COLO668 (cell line): ENCODE measurements around the gene KLF5.
"Not testable (repeated sequence)": the region's sequence is repeated elsewhere in the genome, so short reads cannot be mapped to it uniquely, and the experiment has no call there.

Experiments used
- DNase-seq: peaks from one replicate; lab custom pipeline; 2025; ENCODE audit not compliant: unreplicated experiment; lab: John Stamatoyannopoulos, UW

KLF5 gene

DNA sequence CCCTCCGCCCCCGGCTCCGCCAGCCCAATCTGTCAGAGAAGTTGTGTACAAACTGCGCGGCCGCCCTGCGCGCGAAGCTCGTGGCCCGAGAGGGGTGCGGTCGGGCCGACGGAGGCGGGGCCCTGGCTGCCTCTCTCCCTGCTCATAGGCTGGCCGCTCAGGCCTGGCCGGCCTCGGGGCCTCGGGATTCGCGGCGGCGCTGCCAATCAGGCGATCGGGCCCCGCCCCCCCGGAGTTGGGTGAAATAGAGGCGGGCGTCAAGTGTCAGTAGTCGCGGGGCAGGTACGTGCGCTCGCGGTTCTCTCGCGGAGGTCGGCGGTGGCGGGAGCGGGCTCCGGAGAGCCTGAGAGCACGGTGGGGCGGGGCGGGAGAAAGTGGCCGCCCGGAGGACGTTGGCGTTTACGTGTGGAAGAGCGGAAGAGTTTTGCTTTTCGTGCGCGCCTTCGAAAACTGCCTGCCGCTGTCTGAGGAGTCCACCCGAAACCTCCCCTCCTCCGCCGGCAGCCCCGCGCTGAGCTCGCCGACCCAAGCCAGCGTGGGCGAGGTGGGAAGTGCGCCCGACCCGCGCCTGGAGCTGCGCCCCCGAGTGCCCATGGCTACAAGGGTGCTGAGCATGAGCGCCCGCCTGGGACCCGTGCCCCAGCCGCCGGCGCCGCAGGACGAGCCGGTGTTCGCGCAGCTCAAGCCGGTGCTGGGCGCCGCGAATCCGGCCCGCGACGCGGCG is at the start of gene KLF5:
KLF5 (plus strand) TSS at position 270 of the 724 bp plus-strand sequence; CDS start at position 593, 323 bp downstream.
- DNase-seq, result peak; percentile 100

DNA sequence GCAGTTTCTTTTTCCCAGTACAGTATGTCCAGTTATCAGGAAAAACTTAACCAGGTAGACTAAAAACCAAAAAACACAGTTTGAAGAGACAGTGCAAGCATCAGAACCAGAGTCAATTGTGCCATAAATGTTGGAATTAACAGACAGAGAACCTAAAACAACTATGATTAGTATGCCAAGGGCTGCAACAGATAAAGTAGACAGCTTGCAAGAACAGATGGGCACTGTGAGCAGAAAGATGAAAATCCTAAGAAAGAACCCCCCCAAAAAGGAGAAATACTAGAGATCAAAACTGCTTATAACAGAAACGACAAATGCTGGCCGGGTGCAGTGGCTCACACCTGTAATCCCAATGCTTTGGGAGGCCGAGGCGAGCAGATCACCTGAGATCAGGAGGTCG is 47.1 kb upstream of the KLF5 start:
- no peak for DNase-seq

DNA sequence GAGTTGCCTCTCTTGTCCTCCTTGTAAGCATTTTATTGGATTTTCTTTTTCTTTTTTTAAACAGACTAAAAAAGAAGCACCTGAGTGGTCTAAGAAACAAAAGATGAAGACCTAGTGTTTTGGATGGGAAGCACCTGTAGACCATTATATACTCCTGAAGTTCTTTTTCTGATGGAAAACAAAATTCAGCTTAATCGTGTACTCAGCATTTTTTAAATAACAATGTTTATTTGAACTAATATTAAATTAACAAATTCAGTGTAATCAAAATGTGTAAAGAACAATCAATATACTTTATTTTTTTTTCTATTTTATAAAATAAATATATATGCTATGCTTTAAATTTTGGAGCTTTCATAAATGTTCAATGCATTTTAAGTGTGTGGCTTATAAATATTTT is 43.0 kb upstream of the KLF5 start:
- DNase-seq, result no peak

GRCh38 chr13:73018336-73018735 is 40.5 kb upstream of the KLF5 start:
- no peak for DNase-seq

DNA sequence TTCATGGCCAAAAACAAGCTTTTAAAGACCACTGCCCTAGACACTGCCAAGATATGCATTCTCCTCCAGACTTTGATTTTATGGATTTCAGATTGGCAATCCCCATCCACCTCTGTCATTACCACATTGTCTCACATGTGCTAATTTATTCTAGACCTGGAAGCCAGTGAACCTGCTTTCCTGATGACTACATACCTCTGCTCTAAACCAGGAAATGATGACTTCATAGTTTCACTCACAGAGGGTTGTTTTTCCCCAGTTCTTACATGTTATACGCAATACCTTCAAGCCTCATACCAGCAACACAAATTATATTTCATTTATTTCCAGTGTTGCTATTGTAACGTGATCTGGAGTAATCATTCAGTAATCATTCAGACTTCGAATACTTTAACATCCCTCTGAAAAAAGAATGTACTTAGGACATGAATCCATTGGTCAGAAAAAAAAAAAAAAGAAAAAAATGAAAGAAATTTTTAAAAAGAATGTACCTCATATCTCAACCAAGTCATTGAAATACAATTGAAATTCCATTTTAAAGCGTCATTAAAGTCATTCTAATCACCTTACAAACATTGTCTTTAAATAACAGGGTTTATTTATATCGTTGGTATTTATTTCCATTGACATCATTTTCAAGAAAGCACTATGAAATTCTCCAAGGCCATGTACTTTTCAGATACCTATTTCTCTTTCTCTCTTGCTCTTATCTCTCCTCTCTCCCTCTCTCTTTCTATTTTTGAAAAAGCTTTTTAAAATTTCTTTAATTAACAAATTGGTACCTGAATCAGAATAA is 33.4 kb upstream of the KLF5 start:
- no peak for DNase-seq

GRCh38 chr13:73034901-73035300 is 23.9 kb upstream of the KLF5 start:
- no peak for DNase-seq

DNA sequence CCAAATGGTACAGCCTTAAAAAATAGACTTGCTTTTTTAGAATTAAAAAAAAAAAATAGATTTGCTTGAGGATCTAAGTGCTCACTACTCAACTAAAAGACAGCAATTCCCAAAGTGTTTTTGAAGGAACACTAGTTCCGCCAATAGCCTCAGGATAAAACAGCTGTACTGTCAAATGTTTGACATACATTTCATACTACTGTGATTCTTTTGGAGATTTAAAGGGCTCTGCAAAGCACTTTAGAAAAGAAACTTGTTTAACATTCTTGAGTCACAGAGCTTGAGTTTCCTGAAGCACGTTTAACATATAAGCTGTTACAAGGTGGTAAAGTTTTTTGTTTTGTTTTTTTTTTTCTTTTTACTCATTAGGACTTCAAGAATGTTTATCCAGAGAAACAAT is 23.1 kb upstream of the KLF5 start:
- no peak for DNase-seq

DNA sequence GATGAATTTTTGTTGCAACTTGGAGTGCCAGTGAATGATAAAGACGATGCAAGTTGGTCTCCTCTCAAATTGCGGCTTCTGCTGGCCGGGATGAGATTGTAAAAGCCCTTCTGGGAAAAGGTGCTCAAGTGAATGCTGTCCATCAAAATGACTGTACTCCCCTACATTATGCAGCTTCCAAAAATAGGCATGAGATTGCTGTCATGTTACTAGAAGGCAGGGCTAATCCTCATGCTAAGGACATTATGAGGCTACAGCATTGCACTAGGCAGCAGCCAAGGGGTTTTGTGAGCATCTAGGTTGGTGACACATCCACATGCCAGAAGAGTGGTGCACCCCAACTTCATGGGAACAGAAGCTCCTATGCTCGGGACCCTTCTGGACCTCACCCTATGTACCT is 22.2 kb upstream of the KLF5 start:
- no peak for DNase-seq

- no peak for DNase-seq
These were observed 20.7 kb upstream of the KLF5 start for GRCh38 chr13:73038064-73038463.

DNA sequence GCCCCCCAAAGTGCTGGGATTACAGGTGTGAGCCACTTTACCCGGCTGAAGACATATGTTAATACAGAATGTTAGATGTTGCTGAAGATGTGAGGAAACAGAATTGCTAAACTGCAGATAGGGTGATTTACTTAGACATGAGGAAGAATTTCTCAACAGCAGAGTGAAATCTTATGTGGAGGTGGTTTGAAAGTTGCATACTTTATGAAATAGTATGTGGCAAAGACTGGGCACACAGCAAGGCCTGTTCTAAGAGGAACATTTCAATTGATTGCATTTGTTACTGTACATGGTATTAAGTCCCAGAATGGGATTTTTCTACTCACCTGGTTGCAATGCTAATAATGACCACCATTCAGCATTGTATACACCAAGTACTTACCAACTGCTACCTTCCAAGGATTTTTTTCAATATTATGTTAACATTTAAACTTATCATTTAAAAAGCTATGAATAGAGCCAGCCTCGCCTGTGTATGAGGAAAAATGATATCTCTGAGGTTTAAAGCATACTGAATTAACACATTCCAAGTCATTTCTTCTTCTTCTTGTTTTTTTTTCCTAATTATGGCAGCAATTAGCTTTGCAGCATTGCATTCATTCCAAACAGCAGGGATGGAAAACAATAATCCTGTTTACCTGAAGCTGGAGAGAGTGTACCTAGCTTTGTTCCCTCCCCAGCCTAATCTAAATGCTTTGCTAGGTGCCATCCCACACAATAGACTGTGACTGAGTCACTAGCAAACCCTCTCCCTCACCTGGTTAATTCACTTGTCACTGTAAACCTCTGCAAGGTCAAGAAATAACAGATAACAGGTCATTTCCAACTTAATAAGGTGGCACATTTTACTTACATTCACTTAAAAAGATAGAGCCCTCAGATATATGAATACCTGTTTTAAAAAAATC is 19.4 kb upstream of the KLF5 start:
- no peak for DNase-seq

- DNase-seq, result no peak
These were observed 18.3 kb upstream of the KLF5 start for GRCh38 chr13:73040484-73040883.

DNA sequence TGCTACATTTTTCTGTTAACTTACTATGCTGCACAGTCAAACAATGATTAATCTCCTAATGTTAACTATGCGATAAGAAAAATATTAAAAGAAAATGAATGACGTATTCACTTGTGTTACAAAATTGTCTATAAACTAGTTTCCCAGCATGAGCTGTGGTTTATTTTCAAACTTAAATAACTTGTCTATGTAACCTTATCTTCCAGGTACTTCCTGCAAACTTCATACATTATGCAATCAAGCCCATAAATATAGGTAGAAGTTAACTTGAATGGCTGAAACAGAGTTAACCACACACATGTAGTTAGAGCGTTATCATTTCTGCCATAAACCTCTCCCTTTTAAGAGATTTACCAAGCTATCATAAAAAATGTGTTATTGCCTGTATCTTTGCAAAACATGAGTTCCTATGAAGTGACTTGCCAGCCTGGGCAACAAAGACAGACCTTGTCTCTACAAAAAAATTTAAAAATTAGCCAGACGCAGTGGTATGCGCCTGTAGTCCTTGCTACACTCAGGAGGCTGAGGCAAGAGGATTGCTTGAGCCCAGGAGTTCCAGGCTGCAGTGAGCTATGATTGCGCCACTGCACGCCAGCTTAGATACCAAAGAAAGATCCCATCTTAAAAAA is 17.7 kb upstream of the KLF5 start:
- no peak for DNase-seq

DNA sequence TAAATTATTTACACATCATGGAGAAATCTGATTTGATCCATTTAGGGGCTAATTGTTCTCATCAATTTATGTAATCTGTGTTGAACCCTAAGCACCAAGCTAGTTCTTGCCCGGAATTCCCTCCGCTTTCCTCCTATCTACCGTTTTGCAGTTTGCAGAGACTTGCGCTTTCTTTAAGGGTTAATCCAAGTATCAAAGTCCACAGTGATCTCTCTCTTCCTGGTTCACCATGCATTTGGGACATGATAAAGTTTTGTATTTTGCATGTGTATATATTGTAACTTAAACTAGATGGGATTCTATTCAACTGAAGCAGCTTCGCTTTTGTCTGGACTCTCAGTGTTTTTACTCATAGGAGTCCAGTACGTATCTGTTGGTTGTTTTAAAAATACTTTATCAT is 13.8 kb upstream of the KLF5 start:
- no peak for DNase-seq

- DNase-seq, result not testable (repeated sequence)
These were observed 10.2 kb upstream of the KLF5 start for GRCh38 chr13:73048615-73049014.

DNA sequence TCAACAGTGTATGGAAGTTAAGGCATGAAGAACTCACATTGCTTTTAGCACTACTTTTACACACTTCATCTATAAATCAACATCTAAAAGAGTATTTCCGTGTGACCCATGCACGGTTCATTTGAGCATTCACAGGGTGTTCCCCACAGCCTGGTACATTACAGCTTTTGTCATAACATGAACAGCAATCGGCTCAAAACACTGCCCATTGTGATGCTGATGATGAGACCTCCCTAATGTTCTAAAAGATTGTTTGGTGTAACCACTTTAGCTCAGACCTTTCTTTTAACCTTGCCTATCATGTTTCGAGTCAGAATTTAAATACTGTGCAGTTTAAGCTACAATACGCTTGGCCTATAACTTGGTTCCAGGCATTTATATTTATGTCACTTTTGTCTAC is 4.1 kb upstream of the KLF5 start:
- no peak for DNase-seq

DNA sequence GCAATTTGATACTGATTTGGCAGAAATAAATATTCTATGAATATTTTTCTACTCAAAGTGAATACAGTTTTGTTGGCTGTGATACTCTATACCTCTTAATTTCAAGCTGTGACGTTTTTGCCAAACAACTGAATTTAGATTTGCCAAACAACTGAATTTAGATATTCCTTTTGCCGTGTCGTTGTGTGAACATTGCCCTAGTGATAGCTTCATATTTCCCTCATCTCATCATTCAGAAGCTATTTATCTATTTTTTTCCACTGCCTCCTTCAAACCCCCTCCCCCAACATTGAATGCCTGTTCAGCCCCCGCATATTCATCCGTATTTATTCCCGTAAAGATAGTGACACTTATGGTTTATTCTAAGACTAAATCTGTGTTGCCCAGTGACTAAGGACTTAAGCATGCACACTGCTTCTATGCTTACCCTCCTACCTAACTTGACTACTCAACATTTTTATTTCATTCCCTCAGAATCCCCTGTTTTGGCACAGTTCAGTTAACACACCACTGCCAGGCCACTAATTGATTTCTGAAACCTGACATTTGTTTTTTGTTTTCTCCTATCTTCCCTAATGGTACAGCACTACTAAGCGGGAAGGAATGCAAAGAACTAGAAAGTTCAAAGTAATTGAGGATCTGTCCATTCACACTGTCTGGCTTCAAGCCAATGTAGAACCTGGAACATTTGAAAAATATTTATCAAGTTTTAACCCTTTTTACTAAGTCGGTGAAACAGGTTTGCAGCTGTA is 2.8 kb upstream of the KLF5 start:
- DNase-seq, result no peak

- no peak for DNase-seq
These were observed 2.2 kb upstream of the KLF5 start for GRCh38 chr13:73056565-73056962.

GRCh38 chr13:73057284-73058063 is 1.3 kb upstream of the KLF5 start:
- DNase-seq, result no peak

- DNase-seq, result no peak
These were observed 816 bp upstream of the KLF5 start for GRCh38 chr13:73058064-73058313.

- no peak for DNase-seq
These were observed 421 bp upstream of the KLF5 start for GRCh38 chr13:73058432-73058735.
